Measurements from ENCODE around the gene SYT2. TPM values are rescaled to one million over a fixed set of nuclear protein-coding genes. Genes with fewer than 3 reads are reported as not detected.
A peak's percentile ranks its signal among the peaks of the same experiment; 100 is the strongest.
"Not testable (repeated sequence)": the region's sequence is repeated elsewhere in the genome, so short reads cannot be mapped to it uniquely, and the experiment has no call there.

The SYT2 gene
- total RNA-seq, 1 donor from 2014 or later = not detected

GRCh38 chr1:202621446-202621845 lies 88.8 kb downstream of the SYT2 start:
- Histone ChIP-seq H3K9me3 (no peaks in the 10 kb centered on the region), H3K27me3 (no peaks in the 10 kb centered on the region), H3K4me3 (no peak overlapping the region), H3K27ac (no peak overlapping the region), H3K4me1 (peaks cover 11 to 27% of the 10 kb centered on the region in 2 donors), H3K36me3 (no peaks in the 10 kb centered on the region)
- intact Hi-C loops (cut with DNase I) = no loop called here
- DNase-seq (ENCODE audit: low spot score in 2 of 2) = no peak
- TF ChIP-seq, protein P1, sequence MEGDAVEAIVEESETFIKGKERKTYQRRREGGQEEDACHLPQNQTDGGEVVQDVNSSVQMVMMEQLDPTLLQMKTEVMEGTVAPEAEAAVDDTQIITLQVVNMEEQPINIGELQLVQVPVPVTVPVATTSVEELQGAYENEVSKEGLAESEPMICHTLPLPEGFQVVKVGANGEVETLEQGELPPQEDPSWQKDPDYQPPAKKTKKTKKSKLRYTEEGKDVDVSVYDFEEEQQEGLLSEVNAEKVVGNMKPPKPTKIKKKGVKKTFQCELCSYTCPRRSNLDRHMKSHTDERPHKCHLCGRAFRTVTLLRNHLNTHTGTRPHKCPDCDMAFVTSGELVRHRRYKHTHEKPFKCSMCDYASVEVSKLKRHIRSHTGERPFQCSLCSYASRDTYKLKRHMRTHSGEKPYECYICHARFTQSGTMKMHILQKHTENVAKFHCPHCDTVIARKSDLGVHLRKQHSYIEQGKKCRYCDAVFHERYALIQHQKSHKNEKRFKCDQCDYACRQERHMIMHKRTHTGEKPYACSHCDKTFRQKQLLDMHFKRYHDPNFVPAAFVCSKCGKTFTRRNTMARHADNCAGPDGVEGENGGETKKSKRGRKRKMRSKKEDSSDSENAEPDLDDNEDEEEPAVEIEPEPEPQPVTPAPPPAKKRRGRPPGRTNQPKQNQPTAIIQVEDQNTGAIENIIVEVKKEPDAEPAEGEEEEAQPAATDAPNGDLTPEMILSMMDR (IDR thresholded peaks at IDR 0.05) = no peak

DNA sequence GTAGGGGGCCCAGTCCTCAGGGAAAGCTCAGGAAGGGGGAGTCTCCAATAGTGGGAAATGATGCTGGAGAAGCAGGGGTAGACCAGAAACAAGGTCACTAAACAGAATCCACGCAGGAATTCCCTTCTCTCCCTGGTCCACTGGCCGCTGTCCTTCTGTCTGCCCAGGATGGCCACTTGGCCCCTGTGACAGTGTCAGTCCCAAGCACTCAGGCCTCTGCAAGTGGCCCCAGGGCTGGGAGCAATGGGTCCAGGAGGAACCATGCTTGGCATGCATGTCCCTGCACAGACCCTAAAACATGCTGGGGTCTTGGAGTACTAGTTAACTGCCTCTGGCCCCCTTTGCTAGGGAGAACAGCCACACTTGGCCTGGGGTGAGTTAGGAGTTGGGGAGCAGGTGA lies 90.2 kb downstream of the SYT2 start:
- H3K27ac ChIP-seq; H3K36me3 ChIP-seq; H3K9me3 ChIP-seq; H3K4me3 ChIP-seq; H3K27me3 ChIP-seq; DNase-seq (ENCODE audit: low spot score in 2 of 2); intact Hi-C loops (cut with DNase I): not testable (repeated sequence)
- H3K4me1 ChIP-seq = peaks cover 20 to 34% of the 10 kb centered on the region in 2 donors

DNA sequence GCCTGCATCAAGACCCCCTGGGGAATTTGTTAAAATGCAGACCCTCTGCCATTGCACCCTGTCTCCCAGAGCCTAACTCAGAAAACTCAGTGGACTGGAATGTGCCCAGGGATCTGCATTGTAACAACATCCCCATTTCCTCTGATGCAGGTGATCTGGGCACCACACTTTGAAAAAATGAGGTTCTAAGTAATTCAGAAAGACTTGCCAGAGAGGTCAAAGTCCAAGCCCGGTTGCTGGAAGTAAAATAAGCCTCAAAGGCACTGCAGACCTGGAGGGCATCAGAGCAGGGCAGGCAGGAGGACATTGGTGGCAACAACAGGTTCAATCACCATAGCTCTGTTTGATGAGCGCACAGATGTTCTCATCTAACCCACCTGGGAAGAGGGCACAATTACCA lies 90.7 kb downstream of the SYT2 start:
- Histone ChIP-seq H3K27ac (peak overlapping the region in 1 of 2 donors; percentile 8), H3K27me3 (no peaks in the 10 kb centered on the region), H3K9me3 (no peaks in the 10 kb centered on the region), H3K4me3 (no peak overlapping the region), H3K36me3 (no peaks in the 10 kb centered on the region), H3K4me1 (peaks cover 22 to 36% of the 10 kb centered on the region in 2 donors)
- intact Hi-C loops (cut with DNase I) = no loop called here
- DNase-seq (ENCODE audit: low spot score in 2 of 2) = no peak
- TF ChIP-seq, protein P1 (IDR thresholded peaks at IDR 0.05) = no peak

DNA sequence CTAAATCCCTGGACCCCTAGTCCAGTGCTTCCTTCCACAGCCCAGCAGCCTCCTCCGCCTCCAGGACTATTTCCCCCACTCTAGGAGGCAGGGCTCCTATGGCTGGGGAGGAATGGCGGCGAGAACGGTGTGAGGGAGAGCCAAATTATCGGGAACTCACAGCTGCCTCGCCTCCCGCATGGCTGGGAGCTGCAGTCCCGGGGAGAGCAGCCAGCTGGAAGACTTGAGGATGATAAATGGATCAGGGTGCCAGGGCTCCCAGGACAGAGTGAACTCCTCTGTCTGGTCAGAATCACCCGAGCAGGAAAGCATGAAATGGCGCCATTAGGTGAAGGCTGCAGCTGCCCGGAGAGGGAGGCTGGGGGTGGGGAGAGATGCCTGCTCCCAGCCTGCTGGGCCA lies 91.2 kb downstream of the SYT2 start:
- Histone ChIP-seq H3K27ac (peak overlapping the region in 1 of 2 donors; percentile 8), H3K4me1 (peaks cover 23 to 41% of the 10 kb centered on the region in 2 donors)
- intact Hi-C loops (cut with DNase I); H3K36me3 ChIP-seq; H3K27me3 ChIP-seq; H3K4me3 ChIP-seq; H3K9me3 ChIP-seq; DNase-seq (ENCODE audit: low spot score in 2 of 2): not testable (repeated sequence)

DNA sequence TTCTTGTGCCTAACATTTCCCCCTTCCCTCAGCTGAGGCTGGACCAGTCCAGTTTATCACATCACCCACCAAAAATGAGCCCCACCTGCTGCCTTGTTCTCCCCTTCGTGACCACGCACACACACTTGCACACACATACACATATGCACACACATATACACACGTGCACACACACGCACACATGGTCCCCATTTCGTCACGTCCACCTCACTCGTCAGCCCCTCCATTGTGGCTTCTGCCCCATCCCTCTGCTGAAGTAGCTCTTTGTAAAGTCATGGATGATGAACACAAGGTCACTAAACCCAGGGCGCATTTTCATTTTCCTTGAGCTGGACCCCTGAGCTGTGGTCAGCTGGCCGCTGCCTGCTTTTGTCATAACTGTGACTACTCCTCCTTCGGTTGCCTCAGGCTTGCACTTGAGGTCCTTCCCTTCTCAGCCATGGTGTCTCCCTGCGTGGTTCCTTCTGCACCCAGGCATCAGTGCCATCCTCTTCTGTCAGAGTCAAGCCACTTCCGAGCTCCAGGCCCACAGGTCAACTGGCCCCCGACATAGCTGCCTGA lies 93.8 kb downstream of the SYT2 start:
- no peak for DNase-seq (ENCODE audit: low spot score in 2 of 2)
- peaks cover 15 to 29% of the 10 kb centered on the region in 2 donors for H3K4me1 ChIP-seq
- TF ChIP-seq, protein P1 (IDR thresholded peaks at IDR 0.05) = no peak
- peaks cover 4 to 8% of the 10 kb centered on the region in 2 donors for H3K36me3 ChIP-seq
- H3K4me3 ChIP-seq = no peak overlapping the region
- no peaks in the 10 kb centered on the region for H3K9me3 ChIP-seq
- H3K27ac ChIP-seq = peak overlapping the region; percentile 70 to 76
- no peaks in the 10 kb centered on the region for H3K27me3 ChIP-seq
- intact Hi-C loops (cut with DNase I) = no loop called here

DNA sequence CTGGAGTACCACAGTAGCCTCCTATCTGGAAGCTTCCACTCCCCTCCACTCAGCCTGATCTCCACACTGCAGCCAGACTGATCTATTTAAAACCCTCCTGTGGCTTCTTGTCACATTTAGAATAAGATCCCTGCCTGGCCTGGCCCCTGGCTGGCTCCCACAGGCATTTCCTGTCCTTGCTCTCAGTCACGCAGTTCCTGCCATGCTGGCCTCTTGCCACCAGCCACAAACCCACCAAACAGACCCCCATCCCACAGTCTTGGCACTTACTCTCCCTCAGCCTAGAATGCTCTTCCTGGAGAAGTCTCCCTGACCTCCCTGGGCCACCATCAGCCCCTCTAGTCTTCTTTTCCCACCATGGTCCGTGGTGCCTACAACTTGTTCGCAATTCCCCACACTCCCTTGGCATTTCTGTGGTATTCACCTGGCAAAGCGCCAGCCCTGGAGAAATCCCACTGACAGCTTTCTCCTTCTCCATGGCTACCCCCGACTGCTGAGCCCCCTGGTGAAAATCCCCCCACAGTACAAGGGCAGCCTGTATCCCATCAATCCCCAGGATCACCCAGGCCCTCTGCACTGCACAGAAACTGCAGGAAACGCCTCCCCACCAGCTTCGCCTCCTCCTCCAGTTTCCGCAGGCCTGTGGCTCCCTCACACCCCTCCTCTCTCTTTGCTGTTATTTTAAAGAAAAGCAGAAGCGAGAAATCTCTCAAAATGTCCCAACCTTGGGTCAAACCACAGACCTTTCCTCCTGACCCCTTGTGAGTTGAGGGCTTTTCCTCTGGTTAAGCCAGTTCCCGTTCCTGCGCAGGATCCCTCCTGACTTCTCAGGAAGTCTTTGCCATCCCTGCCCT lies 94.5 kb downstream of the SYT2 start:
- intact Hi-C loops (cut with DNase I) = no loop called here
- H3K36me3 ChIP-seq = peaks cover 7 to 11% of the 10 kb centered on the region in 2 donors
- no peaks in the 10 kb centered on the region for H3K9me3 ChIP-seq
- H3K4me3 ChIP-seq = no peak overlapping the region
- H3K4me1 ChIP-seq = peaks cover 15 to 29% of the 10 kb centered on the region in 2 donors
- H3K27ac ChIP-seq = peak overlapping the region; percentile 70 to 76
- no peak for DNase-seq (ENCODE audit: low spot score in 2 of 2)
- TF ChIP-seq, protein P1 (IDR thresholded peaks at IDR 0.05) = no peak
- H3K27me3 ChIP-seq = no peaks in the 10 kb centered on the region

- peaks cover 15 to 29% of the 10 kb centered on the region in 2 donors for H3K4me1 ChIP-seq
- H3K27ac ChIP-seq = peak overlapping the region; percentile 70 to 76
- H3K36me3 ChIP-seq = peaks cover 7 to 11% of the 10 kb centered on the region in 2 donors
- H3K9me3 ChIP-seq; DNase-seq (ENCODE audit: low spot score in 2 of 2); H3K4me3 ChIP-seq; intact Hi-C loops (cut with DNase I); H3K27me3 ChIP-seq: not testable (repeated sequence)
Measured at GRCh38 chr1:202615208-202615500, 95.1 kb downstream of the SYT2 start.

Data from ascending aorta (tissue), 2 donors.